Stimulated activated CD4-positive, alpha-beta T cell treated with anti-CD3 and anti-CD28 coated beads, TNF-alpha, amount 100 ng/mL, for 1 hour (primary cell): ENCODE data around the gene ZC3H12C.

Source experiments
- DNase-seq, 3 donors: peaks; one replicate each; pipeline ENCODE4 v3.0.0-alpha.2; 2020; ENCODE audit warnings: low read depth in 3 of 3, low spot score in 1 of 3

Gene ZC3H12C

GRCh38 chr11:110076371-110076965 is 16.7 kb upstream of the ZC3H12C start:
- no peak for DNase-seq

GRCh38 chr11:110077346-110077745 is 15.8 kb upstream of the ZC3H12C start:
- DNase-seq = no peak

GRCh38 chr11:110077831-110078325 is 15.3 kb upstream of the ZC3H12C start:
- no peak for DNase-seq

- no peak for DNase-seq
These were observed 14.2 kb upstream of the ZC3H12C start for GRCh38 chr11:110078923-110079544.

- DNase-seq = no peak
These were observed 13.5 kb upstream of the ZC3H12C start for GRCh38 chr11:110079726-110080125.

GRCh38 chr11:110081462-110082376 is 11.5 kb upstream of the ZC3H12C start:
- DNase-seq = no peak

- no peak for DNase-seq
These were observed 10.3 kb upstream of the ZC3H12C start for GRCh38 chr11:110082899-110083298.

- DNase-seq = no peak
These were observed 7.8 kb upstream of the ZC3H12C start for GRCh38 chr11:110085255-110085838.

GRCh38 chr11:110086892-110087309 is 6.3 kb upstream of the ZC3H12C start:
- DNase-seq = no peak

GRCh38 chr11:110087812-110088534 is 5.2 kb upstream of the ZC3H12C start:
- no peak for DNase-seq

GRCh38 chr11:110088535-110089344 is 4.5 kb upstream of the ZC3H12C start:
- DNase-seq = no peak

GRCh38 chr11:110089617-110090282 is 3.4 kb upstream of the ZC3H12C start:
- DNase-seq = no peak

GRCh38 chr11:110090466-110091026 is 2.6 kb upstream of the ZC3H12C start:
- no peak for DNase-seq

- no peak for DNase-seq
These were observed 1.1 kb upstream of the ZC3H12C start for GRCh38 chr11:110092111-110092514.

GRCh38 chr11:110093407-110094297 is 460 bp downstream of the ZC3H12C start:
- DNase-seq = no peak

GRCh38 chr11:110094298-110095285 is 1.4 kb downstream of the ZC3H12C start:
- DNase-seq = no peak

GRCh38 chr11:110095554-110095953 is 2.4 kb downstream of the ZC3H12C start:
- DNase-seq = no peak
